Endothelial cell of umbilical vein (primary cell): ENCODE data around the gene DSCAML1. TPM values are rescaled to one million over a fixed set of nuclear protein-coding genes. Genes with fewer than 3 reads are reported as not detected.

Source experiments
- BruUV-seq: library from RNA; stranded (reverse); fragments of 400-500 nt; replicated peaks from 2 replicates; lab custom pipeline; 2021; lab: Mats Ljungman, UMichigan
- CTCF ChIA-PET: fragments of 300-600, 350-600 bp; sonication (Branson Sonifier 250); formaldehyde crosslinking; loops from one replicate; lab custom pipeline; 2021; ENCODE audit warnings: antibody characterized with exemption, inconsistent platforms; lab: Charles Lee
- POLR2A ChIA-PET: fragments of 300-600, 350-600 bp; sonication (Branson Sonifier 250); formaldehyde crosslinking; loops from one replicate; lab custom pipeline; 2021; ENCODE audit warnings: antibody characterized with exemption, inconsistent platforms; lab: Charles Lee
- DNase-seq: peaks from one replicate; pipeline ENCODE4 v3.0.0-alpha.2; 2011; ENCODE audit warnings: low read depth, low spot score
- FAIRE-seq: peaks from 2 replicates; lab custom pipeline; 2011; peaks lifted over from hg19 to GRCh38; lab: Jason Lieb, UNC
- H2AFZ ChIP-seq: 2 replicates; pipeline ENCODE4 v1.6.0; 2012; ENCODE audit warnings: low read depth, low read length, control low read depth, inconsistent platforms
- H3K27ac ChIP-seq: 2 replicates; pipeline ENCODE4 v1.5.1; 2011; ENCODE audit warnings: low read depth, mild to moderate bottlenecking, control low read depth, low read length, moderate library complexity; ENCODE audit not compliant: insufficient read depth
- H3K27me3 ChIP-seq, 2 experiments: 2 replicates each; pipeline versions ENCODE4 v1.6.0 to v1.6.1; 2011; ENCODE audit warnings: low read length in 2 of 2, mixed read lengths in 1 of 2; ENCODE audit not compliant: control insufficient read depth in 2 of 2, insufficient read depth in 2 of 2
- H3K36me3 ChIP-seq, 2 experiments: 2 replicates in 1 of 2; 3 replicates in 1 of 2; pipeline ENCODE4 v1.5.1; 2011; ENCODE audit warnings: low read length in 2 of 2, mild to moderate bottlenecking in 1 of 2, moderate library complexity in 1 of 2; ENCODE audit not compliant: control insufficient read depth in 2 of 2, insufficient read depth in 2 of 2; ENCODE audit errors: extremely low read depth in 1 of 2
- H3K4me1 ChIP-seq: 3 replicates; pipeline ENCODE4 v1.5.1; 2011; ENCODE audit warnings: mild to moderate bottlenecking, low read length; ENCODE audit not compliant: control insufficient read depth, insufficient read depth; ENCODE audit errors: extremely low read depth
- H3K4me2 ChIP-seq: 2 replicates; pipeline ENCODE4 v1.6.1; 2011; ENCODE audit warnings: low read length, control low read depth, mixed read lengths; ENCODE audit not compliant: insufficient read depth
- H3K4me3 ChIP-seq, 3 experiments: fragments of 200-600 bp in 1 of 3; sonication (generic), shearing (Covaris generic) in 1 of 3; replicated peaks in 1 of 3; 2 replicates each; pipeline ENCODE4 v1.5.1; 2011 to 2016; ENCODE audit warnings: control low read depth in 3 of 3, low read length in 3 of 3, mild to moderate bottlenecking in 2 of 3, inconsistent platforms in 1 of 3, low read depth in 1 of 3, moderate library complexity in 1 of 3; ENCODE audit not compliant: insufficient read depth in 1 of 3
- H3K79me2 ChIP-seq: 2 replicates; pipeline ENCODE4 v1.6.0; 2012; ENCODE audit warnings: low read length, inconsistent platforms; ENCODE audit not compliant: control insufficient read depth, insufficient read depth
- H3K9ac ChIP-seq: replicated peaks from 2 replicates; pipeline ENCODE3; 2011; ENCODE audit warnings: low read length, control low read depth; ENCODE audit not compliant: insufficient read depth; ENCODE audit errors: extremely low read depth
- H3K9me1 ChIP-seq: replicated peaks from 3 replicates; pipeline ENCODE4 v1.6.0; 2011; ENCODE audit warnings: mild to moderate bottlenecking, low read length; ENCODE audit not compliant: control insufficient read depth, insufficient read depth; ENCODE audit errors: extremely low read depth
- H3K9me3 ChIP-seq: replicated peaks from 2 replicates; pipeline ENCODE4 v1.5.1; 2012; ENCODE audit warnings: low read length, inconsistent platforms; ENCODE audit not compliant: control insufficient read depth, insufficient read depth
- H4K20me1 ChIP-seq: replicated peaks from 2 replicates; pipeline ENCODE3; 2011; ENCODE audit warnings: mild to moderate bottlenecking, low read length; ENCODE audit not compliant: control insufficient read depth, insufficient read depth; ENCODE audit errors: extremely low read depth
- EZH2 ChIP-seq: IDR thresholded peaks from 2 replicates; pipeline ENCODE4 v1.6.1; 2012; ENCODE audit warnings: borderline replicate concordance, low read depth, mild to moderate bottlenecking, moderate library complexity, low read length, inconsistent platforms; ENCODE audit not compliant: severe bottlenecking
- FOS ChIP-seq: IDR thresholded peaks from 2 replicates; pipeline ENCODE4 v1.6.1; 2011; ENCODE audit warnings: mild to moderate bottlenecking, low read length, moderate library complexity, borderline replicate concordance; ENCODE audit not compliant: insufficient read depth
- GATA2 ChIP-seq: IDR thresholded peaks from 2 replicates; pipeline ENCODE4 v1.7.0; 2011; ENCODE audit warnings: low read depth, mild to moderate bottlenecking, moderate library complexity, mixed read lengths, low read length; ENCODE audit not compliant: insufficient read length, insufficient read depth
- JUN ChIP-seq: IDR thresholded peaks from 2 replicates; pipeline ENCODE4 v1.6.1; 2011; ENCODE audit warnings: borderline replicate concordance, low read depth; ENCODE audit not compliant: insufficient read length, insufficient read depth
- MYC ChIP-seq: IDR thresholded peaks from one replicate; pipeline ENCODE4 v1.6.1; 2011; ENCODE audit warnings: mild to moderate bottlenecking, low read depth, low read length
- POLR2A ChIP-seq: IDR thresholded peaks from 2 replicates; pipeline ENCODE4 v1.6.1; 2012; ENCODE audit warnings: low read depth, mild to moderate bottlenecking, control low read depth, low read length
- POLR2AphosphoS5 ChIP-seq: IDR thresholded peaks from 2 replicates; pipeline ENCODE4 v1.6.1; 2012; ENCODE audit warnings: low read depth, mild to moderate bottlenecking, control low read depth, low read length, moderate library complexity; ENCODE audit not compliant: insufficient read depth
- dilution Hi-C: fragments of 300-500 bp; cut with MboI; formaldehyde crosslinking; loops from one replicate; pipeline ENCODE4 v1.15.0; 2019; ENCODE audit warnings: low sequenced_read_pairs; ENCODE audit not compliant: extremely low pct_ligation_motif_present
- intact Hi-C: fragments of 100-400 bp; cut with micrococcal nuclease; formaldehyde crosslinking; loops from one replicate; pipeline ENCODE4 v1.10.0; 2022
- polyA plus RNA-seq, 4 experiments: library from polyadenylated mRNA; depleted of rRNA in 3 of 4; stranded (reverse) in 3 of 4; unstranded in 1 of 4; fragments of >200 nt; gene quantifications; 2 replicates each; pipeline versions ENCODE4 v1.2.1 to v1.2.3, GENCODE V29; 2011 to 2012; ENCODE audit warnings: missing spikeins in 1 of 4
- total RNA-seq: library from RNA; stranded (reverse); gene quantifications from 2 replicates; pipeline ENCODE4 v1.2.3, GENCODE V29; 2021
- TF ChIP-seq, protein P1 (sequence below): IDR thresholded peaks from 2 replicates; pipeline ENCODE4 v1.6.1; 2011; ENCODE audit not compliant: insufficient read depth, insufficient read length
- TF ChIP-seq, protein P2 (sequence below), 2 donors: IDR thresholded peaks; 1 replicate in 1 of 2; 2 replicates in 1 of 2; pipeline ENCODE4 v1.5.1; 2011; ENCODE audit warnings: low read length in 2 of 2, mild to moderate bottlenecking in 2 of 2, moderate library complexity in 2 of 2, control low read depth in 1 of 2, inconsistent platforms in 1 of 2, low read depth in 1 of 2; ENCODE audit not compliant: insufficient read depth in 1 of 2; ENCODE audit errors: extremely low read depth in 1 of 2

The DSCAML1 gene
- total and polyA plus RNA-seq, 2 donors (not counting 3 experiments of a cell fraction or from before 2014, with no cell fraction given), result not detected

DNA sequence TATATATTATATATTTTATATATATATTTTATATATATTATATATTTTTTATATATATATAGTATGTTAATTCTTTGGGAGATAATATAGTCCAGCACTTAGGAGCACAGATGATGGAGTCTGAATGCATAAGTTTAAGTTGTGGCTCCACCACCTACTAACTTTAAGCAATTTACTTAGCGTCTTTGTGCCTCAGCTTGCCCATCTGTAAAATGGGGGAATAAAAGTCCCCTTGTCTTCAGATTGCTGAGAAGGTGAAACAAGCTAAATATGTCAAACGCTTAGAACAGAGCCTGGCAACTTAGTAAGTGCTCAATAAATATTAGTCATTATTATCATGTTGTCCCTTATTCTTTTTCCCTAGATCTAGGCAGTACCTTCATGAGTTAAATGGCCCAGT is 27.5 kb downstream of the DSCAML1 start:
- no peaks in the 10 kb centered on the region for H4K20me1 ChIP-seq
- H3K4me1 ChIP-seq, result no peaks in the 10 kb centered on the region
- no peak overlapping the region for H3K27ac ChIP-seq
- no peak overlapping the region for H3K4me2 ChIP-seq
- CTCF ChIA-PET, result interaction anchor here (0.7 kb wide), 1 partner anchor 343 kb away, joined by 3 read pairs; no protein-coding TSS in a partner anchor
- H3K27me3 ChIP-seq, result no peaks in the 10 kb centered on the region
- TF ChIP-seq POLR2AphosphoS5 (no peak), GATA2 (no peak), POLR2A (no peak), EZH2 (no peak), JUN (no peak), FOS (no peak), MYC (no peak)
- TF ChIP-seq, protein P1, sequence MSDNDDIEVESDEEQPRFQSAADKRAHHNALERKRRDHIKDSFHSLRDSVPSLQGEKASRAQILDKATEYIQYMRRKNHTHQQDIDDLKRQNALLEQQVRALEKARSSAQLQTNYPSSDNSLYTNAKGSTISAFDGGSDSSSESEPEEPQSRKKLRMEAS, result no peak
- TF ChIP-seq, protein P2, sequence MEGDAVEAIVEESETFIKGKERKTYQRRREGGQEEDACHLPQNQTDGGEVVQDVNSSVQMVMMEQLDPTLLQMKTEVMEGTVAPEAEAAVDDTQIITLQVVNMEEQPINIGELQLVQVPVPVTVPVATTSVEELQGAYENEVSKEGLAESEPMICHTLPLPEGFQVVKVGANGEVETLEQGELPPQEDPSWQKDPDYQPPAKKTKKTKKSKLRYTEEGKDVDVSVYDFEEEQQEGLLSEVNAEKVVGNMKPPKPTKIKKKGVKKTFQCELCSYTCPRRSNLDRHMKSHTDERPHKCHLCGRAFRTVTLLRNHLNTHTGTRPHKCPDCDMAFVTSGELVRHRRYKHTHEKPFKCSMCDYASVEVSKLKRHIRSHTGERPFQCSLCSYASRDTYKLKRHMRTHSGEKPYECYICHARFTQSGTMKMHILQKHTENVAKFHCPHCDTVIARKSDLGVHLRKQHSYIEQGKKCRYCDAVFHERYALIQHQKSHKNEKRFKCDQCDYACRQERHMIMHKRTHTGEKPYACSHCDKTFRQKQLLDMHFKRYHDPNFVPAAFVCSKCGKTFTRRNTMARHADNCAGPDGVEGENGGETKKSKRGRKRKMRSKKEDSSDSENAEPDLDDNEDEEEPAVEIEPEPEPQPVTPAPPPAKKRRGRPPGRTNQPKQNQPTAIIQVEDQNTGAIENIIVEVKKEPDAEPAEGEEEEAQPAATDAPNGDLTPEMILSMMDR (IDR thresholded peaks at IDR 0.05; ENCODE audit: extremely low read depth in 1 of 2, insufficient read depth in 1 of 2, low read depth in 1 of 2, low read length in 2 of 2), result no peak
- FAIRE-seq (no peak), DNase-seq (no peak)
- no peaks in the 10 kb centered on the region for H3K36me3 ChIP-seq
- no peak overlapping the region for H3K4me3 ChIP-seq
- no peaks in the 10 kb centered on the region for H3K79me2 ChIP-seq
- H2AFZ ChIP-seq, result no peak overlapping the region
- H3K9me1 ChIP-seq, result no peaks in the 10 kb centered on the region
- intact Hi-C loops, result no loop called here
- POLR2A ChIA-PET, result no interaction called here
- H3K9me3 ChIP-seq, result no peaks in the 10 kb centered on the region
- BruUV-seq, result no TSS peak
- H3K9ac ChIP-seq, result no peak overlapping the region
- dilution Hi-C loops, result no loop called here
